HEK293 (cell line): ENCODE data around the gene ZNF32.
A peak's percentile ranks its signal among the peaks of the same experiment; 100 is the strongest.
"Not testable (repeated sequence)": the region's sequence is repeated elsewhere in the genome, so short reads cannot be mapped to it uniquely, and the experiment has no call there.

ENCODE experiments used
- CTCF ChIA-PET: fragments of 350-600 bp; formaldehyde crosslinking; extraction: SDS; loops from one replicate; lab custom pipeline; 2021; ENCODE audit warnings: antibody characterized with exemption; lab: Yijun Ruan, JAX
- POLR2A ChIA-PET: fragments of 300-600 bp; formaldehyde crosslinking; extraction: SDS; loops from one replicate; lab custom pipeline; 2020; ENCODE audit warnings: antibody characterized with exemption, inconsistent platforms; lab: Yijun Ruan, JAX
- H3K27ac ChIP-seq: fragments of 200-500 bp; sonication (Bioruptor generic); 2 replicates; pipeline ENCODE4 v1.5.1; 2014; ENCODE audit warnings: low read depth, low read length, control low read depth, inconsistent platforms; ENCODE audit errors: extremely low read depth
- H3K36me3 ChIP-seq, 2 experiments: fragments of 200-500 bp in 1 of 2; sonication (Bioruptor generic) in 1 of 2; 1 replicate in 1 of 2; 2 replicates in 1 of 2; pipeline ENCODE4 v1.5.1; 2014 to 2017; ENCODE audit warnings: inconsistent platforms in 2 of 2, low read length in 2 of 2; ENCODE audit not compliant: control insufficient read depth in 2 of 2, insufficient read depth in 1 of 2
- H3K4me1 ChIP-seq: fragments of 200-500 bp; sonication (Bioruptor generic); 2 replicates; pipeline ENCODE4 v1.5.1; 2014; ENCODE audit warnings: mild to moderate bottlenecking, low read length, inconsistent platforms; ENCODE audit not compliant: control insufficient read depth, insufficient read depth
- H3K4me3 ChIP-seq: 2 replicates; pipeline ENCODE4 v1.5.1; 2011; ENCODE audit warnings: low read depth, mild to moderate bottlenecking, control low read depth, low read length, moderate library complexity
- H3K9me3 ChIP-seq: fragments of 200-500 bp; sonication (Bioruptor generic); 2 replicates; pipeline ENCODE4 v1.5.1; 2014; ENCODE audit warnings: low read depth, low read length, inconsistent platforms; ENCODE audit not compliant: control insufficient read depth, insufficient read depth
- FEZF1 ChIP-seq: fragments of 450-650 bp; formaldehyde crosslinking; IDR thresholded peaks from 2 replicates; pipeline ENCODE4 v1.5.1; 2016; ENCODE audit warnings: missing biosample characterization, missing genetic modification characterization
- RBAK ChIP-seq: fragments of 450-650 bp; formaldehyde crosslinking; IDR thresholded peaks from 2 replicates; pipeline ENCODE4 v1.5.1; 2016; ENCODE audit warnings: missing biosample characterization, missing genetic modification characterization
- SETDB1 ChIP-seq: IDR thresholded peaks from one replicate; pipeline ENCODE4 v1.6.1; 2017; ENCODE audit warnings: mild to moderate bottlenecking, low read length, moderate library complexity, mixed read lengths; ENCODE audit not compliant: insufficient read length
- ZNF157 ChIP-seq: fragments of 450-650 bp; formaldehyde crosslinking; IDR thresholded peaks from 2 replicates; pipeline ENCODE4 v1.5.1; 2016; ENCODE audit warnings: missing biosample characterization, missing genetic modification characterization
- ZNF174 ChIP-seq: fragments of 450-650 bp; formaldehyde crosslinking; IDR thresholded peaks from 2 replicates; pipeline ENCODE4 v1.5.0; 2017; ENCODE audit warnings: missing biosample characterization, mild to moderate bottlenecking, missing genetic modification characterization
- ZNF239 ChIP-seq: fragments of 450-650 bp; formaldehyde crosslinking; IDR thresholded peaks from 2 replicates; pipeline ENCODE4 v1.5.1; 2016; ENCODE audit warnings: missing biosample characterization, missing genetic modification characterization
- ZNF248 ChIP-seq: fragments of 450-650 bp; formaldehyde crosslinking; IDR thresholded peaks from 2 replicates; pipeline ENCODE4 v1.5.1; 2017; ENCODE audit warnings: missing biosample characterization, missing genetic modification characterization
- ZNF274 ChIP-seq, 2 experiments: fragments of 200-500 bp in 1 of 2; fragments of 450-650 bp in 1 of 2; sonication (Bioruptor generic) in 1 of 2; formaldehyde crosslinking in 1 of 2; IDR thresholded peaks; 2 replicates each; pipeline versions ENCODE4 v1.5.1 to v1.6.1; 2014 to 2016; ENCODE audit warnings: borderline replicate concordance in 1 of 2, inconsistent platforms in 1 of 2, low read length in 1 of 2, missing biosample characterization in 1 of 2, missing genetic modification characterization in 1 of 2
- ZNF335 ChIP-seq: fragments of 450-650 bp; formaldehyde crosslinking; conservative IDR thresholded peaks from 2 replicates; pipeline ENCODE4 v1.5.1; 2016; ENCODE audit warnings: missing biosample characterization, missing genetic modification characterization
- ZNF366 ChIP-seq: fragments of 450-650 bp; formaldehyde crosslinking; conservative IDR thresholded peaks from 2 replicates; pipeline ENCODE4 v1.5.1; 2016; ENCODE audit warnings: missing biosample characterization, missing genetic modification characterization
- ZNF391 ChIP-seq: fragments of 450-650 bp; formaldehyde crosslinking; IDR thresholded peaks from 2 replicates; pipeline ENCODE4 v1.5.1; 2016; ENCODE audit warnings: low read depth, missing biosample characterization, missing genetic modification characterization, borderline replicate concordance
- ZNF416 ChIP-seq: fragments of 450-650 bp; formaldehyde crosslinking; IDR thresholded peaks from 2 replicates; pipeline ENCODE4 v1.5.1; 2016; ENCODE audit warnings: missing biosample characterization, missing genetic modification characterization
- ZNF530 ChIP-seq: fragments of 450-650 bp; formaldehyde crosslinking; IDR thresholded peaks from 2 replicates; pipeline ENCODE4 v1.5.1; 2016; ENCODE audit warnings: low read depth, missing biosample characterization, missing genetic modification characterization
- ZNF560 ChIP-seq: fragments of 450-650 bp; formaldehyde crosslinking; IDR thresholded peaks from 2 replicates; pipeline ENCODE4 v1.5.1; 2017; ENCODE audit warnings: missing biosample characterization, missing genetic modification characterization, borderline replicate concordance
- ZNF585B ChIP-seq: fragments of 450-650 bp; formaldehyde crosslinking; IDR thresholded peaks from 2 replicates; pipeline ENCODE4 v1.5.1; 2016; ENCODE audit warnings: missing biosample characterization, missing genetic modification characterization
- ZNF596 ChIP-seq: fragments of 450-650 bp; IDR thresholded peaks from 2 replicates; pipeline ENCODE4 v1.5.0; 2018; ENCODE audit warnings: missing biosample characterization, mild to moderate bottlenecking, missing genetic modification characterization, moderate library complexity
- TF ChIP-seq, protein P1 (sequence below): fragments of 450-650 bp; formaldehyde crosslinking; IDR thresholded peaks from 2 replicates; pipeline ENCODE4 v1.5.1; 2016; ENCODE audit warnings: missing biosample characterization, missing genetic modification characterization
- TF ChIP-seq, protein P2 (sequence below): fragments of 450-650 bp; formaldehyde crosslinking; IDR thresholded peaks from 2 replicates; pipeline ENCODE4 v1.5.1; 2016; ENCODE audit warnings: missing biosample characterization, missing genetic modification characterization
- TF ChIP-seq, protein P3 (sequence below): fragments of 450-650 bp; formaldehyde crosslinking; conservative IDR thresholded peaks from 2 replicates; pipeline ENCODE4 v1.5.1; 2016; ENCODE audit warnings: low read depth, missing biosample characterization, missing genetic modification characterization

Gene ZNF32

DNA sequence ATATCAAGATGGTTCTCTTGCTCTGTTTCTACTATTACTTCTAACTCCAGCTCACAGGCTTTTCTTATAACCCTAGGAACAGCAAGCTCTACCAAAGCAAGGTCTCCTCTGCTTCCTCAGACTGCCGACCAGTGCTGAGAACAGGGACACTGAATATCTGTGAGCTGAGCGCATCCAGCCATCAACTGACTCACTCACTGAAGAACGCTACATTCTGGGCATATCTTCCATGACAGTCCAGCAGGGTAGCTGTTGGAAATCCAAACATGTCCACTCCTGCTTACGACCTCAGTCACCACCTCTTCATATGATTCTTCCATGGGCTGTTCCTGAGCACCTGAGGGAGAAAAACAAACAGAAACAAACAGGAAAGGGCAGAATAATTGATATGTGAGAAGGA is 2.8 kb downstream of the ZNF32 start:
- Histone ChIP-seq H3K36me3 (peaks cover 0 to 43% of the 10 kb centered on the region in 2 experiments; a peak in 1 of 3 replicates), H3K9me3 (no peaks in the 10 kb centered on the region)
- CTCF ChIA-PET: interaction anchor here (1.1 kb wide), 1 partner anchor 25 kb away, joined by 3 read pairs; no protein-coding TSS in a partner anchor

DNA sequence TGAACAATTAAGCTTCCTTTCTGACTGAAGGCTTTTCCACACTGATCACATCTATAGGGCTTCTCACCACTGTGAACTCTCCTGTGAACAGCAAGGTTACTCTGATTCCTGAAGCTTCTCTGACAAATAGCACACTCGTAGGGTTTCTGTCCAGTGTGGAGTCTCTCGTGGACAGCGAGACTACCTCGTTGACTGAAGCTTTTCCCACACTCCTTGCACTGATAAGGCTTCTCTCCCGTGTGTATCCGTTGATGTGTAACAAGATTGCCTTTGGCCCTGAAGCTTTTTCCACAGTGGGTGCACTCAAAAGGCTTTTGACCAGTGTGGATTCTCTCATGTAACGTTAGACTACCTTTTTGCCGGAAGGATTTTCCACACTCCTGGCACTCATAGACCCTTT is 4.4 kb downstream of the ZNF32 start:
- ChIA-PET CTCF (no interaction called here), POLR2A (no interaction called here)
- Histone ChIP-seq H3K4me3 (no peak overlapping the region), H3K9me3 (no peaks in the 10 kb centered on the region), H3K36me3 (peaks cover 0 to 43% of the 10 kb centered on the region in 2 experiments; a peak in 1 of 3 replicates), H3K27ac (no peak overlapping the region), H3K4me1 (no peaks in the 10 kb centered on the region)
- TF ChIP-seq SETDB1 (peak; percentile 100), ZNF335 (tag by site-specific recombination) (no peak), ZNF274 (IDR thresholded peaks at IDR 0.05; ENCODE audit: low read length) (no peak), ZNF274 (tag by site-specific recombination; IDR thresholded peaks at IDR 0.05; ENCODE audit: borderline replicate concordance) (no peak), ZNF239 (tag by site-specific recombination) (0 out of 2 replicates have a peak, but pooled peaks have one; percentile 52), ZNF560 (no peak)

More for the DNA sequence above, 2.8 kb downstream of the ZNF32 start:
- H3K4me3 ChIP-seq: no peak overlapping the region
- no peaks in the 10 kb centered on the region for H3K4me1 ChIP-seq
- H3K27ac ChIP-seq: no peak overlapping the region
- POLR2A ChIA-PET: no interaction called here
- TF ChIP-seq ZNF174: no peak
- no peak for TF ChIP-seq ZNF585B (tag by site-specific recombination)
- no peak for TF ChIP-seq ZNF157 (tag by site-specific recombination)
- no peak for TF ChIP-seq ZNF248 (tag by site-specific recombination)
- no peak for TF ChIP-seq ZNF416 (tag by site-specific recombination)
- no peak for TF ChIP-seq ZNF596
- TF ChIP-seq, protein P1, sequence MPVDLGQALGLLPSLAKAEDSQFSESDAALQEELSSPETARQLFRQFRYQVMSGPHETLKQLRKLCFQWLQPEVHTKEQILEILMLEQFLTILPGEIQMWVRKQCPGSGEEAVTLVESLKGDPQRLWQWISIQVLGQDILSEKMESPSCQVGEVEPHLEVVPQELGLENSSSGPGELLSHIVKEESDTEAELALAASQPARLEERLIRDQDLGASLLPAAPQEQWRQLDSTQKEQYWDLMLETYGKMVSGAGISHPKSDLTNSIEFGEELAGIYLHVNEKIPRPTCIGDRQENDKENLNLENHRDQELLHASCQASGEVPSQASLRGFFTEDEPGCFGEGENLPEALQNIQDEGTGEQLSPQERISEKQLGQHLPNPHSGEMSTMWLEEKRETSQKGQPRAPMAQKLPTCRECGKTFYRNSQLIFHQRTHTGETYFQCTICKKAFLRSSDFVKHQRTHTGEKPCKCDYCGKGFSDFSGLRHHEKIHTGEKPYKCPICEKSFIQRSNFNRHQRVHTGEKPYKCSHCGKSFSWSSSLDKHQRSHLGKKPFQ (tag by site-specific recombination): no peak
- TF ChIP-seq, protein P2, sequence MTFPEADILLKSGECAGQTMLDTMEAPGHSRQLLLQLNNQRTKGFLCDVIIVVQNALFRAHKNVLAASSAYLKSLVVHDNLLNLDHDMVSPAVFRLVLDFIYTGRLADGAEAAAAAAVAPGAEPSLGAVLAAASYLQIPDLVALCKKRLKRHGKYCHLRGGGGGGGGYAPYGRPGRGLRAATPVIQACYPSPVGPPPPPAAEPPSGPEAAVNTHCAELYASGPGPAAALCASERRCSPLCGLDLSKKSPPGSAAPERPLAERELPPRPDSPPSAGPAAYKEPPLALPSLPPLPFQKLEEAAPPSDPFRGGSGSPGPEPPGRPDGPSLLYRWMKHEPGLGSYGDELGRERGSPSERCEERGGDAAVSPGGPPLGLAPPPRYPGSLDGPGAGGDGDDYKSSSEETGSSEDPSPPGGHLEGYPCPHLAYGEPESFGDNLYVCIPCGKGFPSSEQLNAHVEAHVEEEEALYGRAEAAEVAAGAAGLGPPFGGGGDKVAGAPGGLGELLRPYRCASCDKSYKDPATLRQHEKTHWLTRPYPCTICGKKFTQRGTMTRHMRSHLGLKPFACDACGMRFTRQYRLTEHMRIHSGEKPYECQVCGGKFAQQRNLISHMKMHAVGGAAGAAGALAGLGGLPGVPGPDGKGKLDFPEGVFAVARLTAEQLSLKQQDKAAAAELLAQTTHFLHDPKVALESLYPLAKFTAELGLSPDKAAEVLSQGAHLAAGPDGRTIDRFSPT (tag by site-specific recombination): no peak
- TF ChIP-seq, all 188 proteins: peak for 0

DNA sequence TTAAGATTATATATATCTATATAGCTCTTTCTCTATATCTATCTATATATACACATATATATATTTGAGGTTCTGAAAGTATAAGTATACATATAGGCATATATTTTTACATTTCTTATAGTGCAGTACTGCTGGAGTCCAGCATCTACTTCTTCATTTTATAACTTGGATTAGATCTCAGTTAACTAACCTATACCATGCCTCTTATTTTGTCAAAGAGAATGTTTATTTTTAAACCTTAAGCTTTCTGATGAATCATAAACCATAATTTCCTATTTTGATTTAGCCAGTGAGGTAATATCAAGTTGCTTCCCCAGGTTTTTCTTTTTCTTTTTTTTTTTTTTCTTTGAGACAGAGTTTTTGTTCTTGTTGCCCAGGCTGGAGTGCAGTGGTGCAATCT is 8.1 kb downstream of the ZNF32 start:
- H3K4me1 ChIP-seq: no peaks in the 10 kb centered on the region
- H3K36me3 ChIP-seq: peaks cover 0 to 27% of the 10 kb centered on the region in 2 experiments; a peak in 1 of 3 replicates
- no peaks in the 10 kb centered on the region for H3K9me3 ChIP-seq
- ChIA-PET POLR2A (no interaction called here), CTCF (interaction anchor here (0.7 kb wide), 1 partner anchor 657 kb away, joined by 3 read pairs; no protein-coding TSS in a partner anchor)
- TF ChIP-seq, protein P3, sequence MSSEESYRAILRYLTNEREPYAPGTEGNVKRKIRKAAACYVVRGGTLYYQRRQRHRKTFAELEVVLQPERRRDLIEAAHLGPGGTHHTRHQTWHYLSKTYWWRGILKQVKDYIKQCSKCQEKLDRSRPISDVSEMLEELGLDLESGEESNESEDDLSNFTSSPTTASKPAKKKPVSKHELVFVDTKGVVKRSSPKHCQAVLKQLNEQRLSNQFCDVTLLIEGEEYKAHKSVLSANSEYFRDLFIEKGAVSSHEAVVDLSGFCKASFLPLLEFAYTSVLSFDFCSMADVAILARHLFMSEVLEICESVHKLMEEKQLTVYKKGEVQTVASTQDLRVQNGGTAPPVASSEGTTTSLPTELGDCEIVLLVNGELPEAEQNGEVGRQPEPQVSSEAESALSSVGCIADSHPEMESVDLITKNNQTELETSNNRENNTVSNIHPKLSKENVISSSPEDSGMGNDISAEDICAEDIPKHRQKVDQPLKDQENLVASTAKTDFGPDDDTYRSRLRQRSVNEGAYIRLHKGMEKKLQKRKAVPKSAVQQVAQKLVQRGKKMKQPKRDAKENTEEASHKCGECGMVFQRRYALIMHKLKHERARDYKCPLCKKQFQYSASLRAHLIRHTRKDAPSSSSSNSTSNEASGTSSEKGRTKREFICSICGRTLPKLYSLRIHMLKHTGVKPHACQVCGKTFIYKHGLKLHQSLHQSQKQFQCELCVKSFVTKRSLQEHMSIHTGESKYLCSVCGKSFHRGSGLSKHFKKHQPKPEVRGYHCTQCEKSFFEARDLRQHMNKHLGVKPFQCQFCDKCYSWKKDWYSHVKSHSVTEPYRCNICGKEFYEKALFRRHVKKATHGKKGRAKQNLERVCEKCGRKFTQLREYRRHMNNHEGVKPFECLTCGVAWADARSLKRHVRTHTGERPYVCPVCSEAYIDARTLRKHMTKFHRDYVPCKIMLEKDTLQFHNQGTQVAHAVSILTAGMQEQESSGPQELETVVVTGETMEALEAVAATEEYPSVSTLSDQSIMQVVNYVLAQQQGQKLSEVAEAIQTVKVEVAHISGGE (tag by site-specific recombination): no peak
- TF ChIP-seq ZNF366 (tag by site-specific recombination) (no peak), ZNF530 (no peak), ZNF391 (tag by site-specific recombination) (no peak), RBAK (tag by site-specific recombination) (no peak), FEZF1 (tag by site-specific recombination) (no peak)
- TF ChIP-seq, protein P1 (tag by site-specific recombination): no peak
- no peak overlapping the region for H3K4me3 ChIP-seq
- no peak overlapping the region for H3K27ac ChIP-seq

DNA sequence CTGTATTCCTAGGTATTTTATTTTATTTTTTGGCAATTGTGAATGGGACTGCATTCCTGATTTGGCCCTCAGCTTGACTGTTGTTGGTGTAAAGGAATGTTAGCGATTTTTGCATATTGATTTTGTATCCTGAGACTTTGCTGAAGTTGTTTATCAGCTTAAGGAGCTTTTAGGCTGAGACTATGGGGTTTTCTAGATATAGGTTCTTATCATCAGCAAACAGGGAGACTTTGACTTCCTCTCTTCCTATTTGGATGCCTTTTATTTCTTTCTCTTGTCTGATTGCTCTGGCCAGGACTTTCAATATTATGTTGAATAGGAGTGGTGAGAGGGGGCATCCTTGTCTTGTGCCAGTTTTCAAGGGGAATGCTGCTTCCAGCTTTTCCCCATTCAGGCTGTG is 12.9 kb downstream of the ZNF32 start:
- H3K27ac ChIP-seq, H3K4me1 ChIP-seq, CTCF ChIA-PET, POLR2A ChIA-PET, H3K4me3 ChIP-seq, H3K9me3 ChIP-seq, H3K36me3 ChIP-seq: not testable (repeated sequence)
